Cardiac muscle cell (in vitro differentiated cells and primary cell): Measurements from ENCODE around the gene IGFBP5. TPM values are rescaled to one million over a fixed set of nuclear protein-coding genes. Genes with fewer than 3 reads are reported as not detected.
A peak's percentile ranks its signal among the peaks of the same experiment; 100 is the strongest.

Source experiments
- DNase-seq, 2 donors: peaks; one replicate each; pipeline versions ENCODE4 v3.0.0 to v3.0.0-alpha.2; 2010 to 2017; ENCODE audit warnings: low read depth in 1 of 2, low spot score in 1 of 2
- H3K27ac ChIP-seq: fragments of 200-600 bp; sonication (generic); 2 replicates; pipeline ENCODE4 v1.5.1; 2016
- H3K27me3 ChIP-seq: fragments of 200-600 bp; sonication (generic); 2 replicates; pipeline ENCODE4 v1.6.0; 2016; ENCODE audit warnings: control low read depth
- H3K36me3 ChIP-seq: fragments of 200-600 bp; sonication (generic); 2 replicates; pipeline ENCODE4 v1.5.1; 2016; ENCODE audit warnings: control low read depth
- H3K4me1 ChIP-seq: fragments of 200-600 bp; sonication (generic); 2 replicates; pipeline ENCODE4 v1.8.1; 2017; ENCODE audit warnings: low read depth, mild to moderate bottlenecking, mixed run types
- H3K4me3 ChIP-seq: fragments of 200-600 bp; sonication (generic); 2 replicates; pipeline ENCODE4 v1.5.1; 2016; ENCODE audit warnings: mild to moderate bottlenecking
- H3K9me3 ChIP-seq: fragments of 200-600 bp; sonication (generic); 2 replicates; pipeline ENCODE4 v1.5.1; 2017; ENCODE audit warnings: low read depth, mild to moderate bottlenecking, control low read depth
- CTCF ChIP-seq: IDR thresholded peaks from 2 replicates; pipeline ENCODE4 v1.5.1; 2012; ENCODE audit warnings: low read depth, mild to moderate bottlenecking, low read length
- polyA plus RNA-seq: library from polyadenylated mRNA; unstranded; fragments of >200 nt; fragmentation: Nextera tagmentation; extraction: Ambion mirVana; gene quantifications from 2 replicates; pipeline ENCODE4 v1.2.1, GENCODE V29; 2016
- total RNA-seq: library from RNA; depleted of rRNA; stranded (reverse); fragments of >200 nt; gene quantifications from 2 replicates; pipeline ENCODE4 v1.2.3, GENCODE V29; 2016

The IGFBP5 gene
- total and polyA plus RNA-seq, 2 experiments from 2014 or later: 35.2 to 132 TPM

DNA sequence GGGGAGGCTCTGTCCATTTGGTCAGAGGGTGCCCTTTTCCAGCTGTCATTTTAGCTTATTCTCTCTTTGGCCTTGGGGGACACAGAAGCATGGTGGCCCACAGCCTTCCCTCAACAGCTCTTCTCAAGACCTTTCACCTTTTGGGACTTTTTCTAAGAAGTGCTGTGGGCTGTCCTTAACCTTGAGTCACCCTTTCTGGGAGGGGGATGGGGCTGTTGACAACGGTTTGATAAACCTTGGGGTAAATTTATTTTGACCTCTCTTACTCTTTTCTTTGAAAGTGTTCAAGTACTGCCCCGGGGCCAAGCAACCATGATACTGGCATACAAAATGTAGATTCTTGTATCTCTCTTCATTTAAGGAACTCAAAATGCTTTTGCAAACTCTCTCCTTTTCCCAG lies 13.7 kb downstream of the IGFBP5 start:
- Histone ChIP-seq H3K27ac (peak overlapping the region; percentile 56), H3K27me3 (no peaks in the 10 kb centered on the region), H3K36me3 (no peaks in the 10 kb centered on the region), H3K4me1 (peaks cover 42% of the 10 kb centered on the region), H3K4me3 (no peak overlapping the region), H3K9me3 (no peaks in the 10 kb centered on the region)
- no peak for DNase-seq
- no peak for TF ChIP-seq CTCF

GRCh38 chr2:216680951-216681629 lies 14.3 kb downstream of the IGFBP5 start:
- Histone ChIP-seq H3K4me3 (no peak overlapping the region), H3K9me3 (no peaks in the 10 kb centered on the region), H3K36me3 (no peaks in the 10 kb centered on the region), H3K27me3 (no peaks in the 10 kb centered on the region), H3K27ac (peak overlapping the region; percentile 90), H3K4me1 (peaks cover 42% of the 10 kb centered on the region)
- no peak for DNase-seq
- no peak for TF ChIP-seq CTCF

DNA sequence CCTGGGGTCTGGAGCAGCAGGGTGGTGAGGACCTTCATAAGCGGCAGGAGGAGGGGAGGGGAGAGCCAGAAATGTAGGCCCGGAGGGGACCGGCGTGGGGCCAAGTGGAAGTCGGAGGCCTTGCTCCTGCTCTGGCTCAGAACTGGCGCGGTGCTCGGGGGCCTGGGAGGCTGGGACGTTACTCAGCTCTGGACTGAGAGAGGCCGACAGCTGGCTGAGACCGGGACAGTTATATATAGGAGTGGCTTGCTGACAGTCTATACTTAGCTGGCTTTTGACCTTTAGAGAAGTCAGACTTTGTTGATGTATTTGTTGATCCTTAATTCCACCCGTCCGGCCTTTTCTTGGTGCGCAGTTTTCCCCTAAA lies 15.7 kb downstream of the IGFBP5 start:
- Histone ChIP-seq H3K36me3 (peaks cover 4% of the 10 kb centered on the region), H3K4me1 (peaks cover 38% of the 10 kb centered on the region), H3K27me3 (no peaks in the 10 kb centered on the region), H3K9me3 (no peaks in the 10 kb centered on the region), H3K4me3 (no peak overlapping the region), H3K27ac (peak overlapping the region; percentile 90)
- DNase-seq: peak in 1 of 2 donors; percentile 74
- TF ChIP-seq CTCF: no peak

- H3K36me3 ChIP-seq: peaks cover 4% of the 10 kb centered on the region
- peaks cover 32% of the 10 kb centered on the region for H3K4me1 ChIP-seq
- no peaks in the 10 kb centered on the region for H3K9me3 ChIP-seq
- no peak for DNase-seq
- H3K4me3 ChIP-seq: no peak overlapping the region
- H3K27ac ChIP-seq: peak overlapping the region; percentile 90
- TF ChIP-seq CTCF: no peak
- no peaks in the 10 kb centered on the region for H3K27me3 ChIP-seq
Measured at GRCh38 chr2:216678813-216679657, 16.3 kb downstream of the IGFBP5 start.

GRCh38 chr2:216678098-216678465 lies 17.3 kb downstream of the IGFBP5 start:
- Histone ChIP-seq H3K9me3 (no peaks in the 10 kb centered on the region), H3K4me1 (peaks cover 32% of the 10 kb centered on the region), H3K27me3 (no peaks in the 10 kb centered on the region), H3K27ac (no peak overlapping the region), H3K36me3 (peaks cover 4% of the 10 kb centered on the region), H3K4me3 (no peak overlapping the region)
- no peak for TF ChIP-seq CTCF
- DNase-seq: no peak
